Activated naive CD8-positive, alpha-beta T cell treated with anti-CD3 and anti-CD28 coated beads, Interleukin-2, amount 50 U/mL, for 24 hours (primary cell): ENCODE measurements around the gene SDK2.
A peak's percentile ranks its signal among the peaks of the same experiment; 100 is the strongest.
"Not testable (repeated sequence)": the region's sequence is repeated elsewhere in the genome, so short reads cannot be mapped to it uniquely, and the experiment has no call there.

Experiments
- ATAC-seq: fragments of 150-1000 bp; cut with Tn5 transposase; one replicate; pipeline ENCODE4 v1.10.0; 2021
- DNase-seq: peaks from one replicate; pipeline ENCODE4 v3.0.0; 2021
- H3K27ac Mint-ChIP-seq: one replicate; pipeline ENCODE4 v1.8.0; 2021; ENCODE audit warnings: mild to moderate bottlenecking, mixed read lengths
- H3K27me3 Mint-ChIP-seq: one replicate; pipeline ENCODE4 v1.8.0; 2021; ENCODE audit warnings: mixed read lengths
- H3K36me3 Mint-ChIP-seq: one replicate; pipeline ENCODE4 v1.8.0; 2021; ENCODE audit warnings: low read depth, mixed read lengths
- H3K4me1 Mint-ChIP-seq: one replicate; pipeline ENCODE4 v1.8.0; 2021; ENCODE audit warnings: mixed read lengths
- H3K4me3 Mint-ChIP-seq: one replicate; pipeline ENCODE4 v1.8.0; 2021; ENCODE audit warnings: mild to moderate bottlenecking, moderate library complexity, mixed read lengths
- H3K9me3 Mint-ChIP-seq: one replicate; pipeline ENCODE4 v1.8.0; 2021; ENCODE audit warnings: mixed read lengths

Gene SDK2

GRCh38 chr17:73327676-73328075 is 316.6 kb downstream of the SDK2 start:
- no peaks in the 10 kb centered on the region for H3K4me1 Mint-ChIP-seq
- ATAC-seq = no peak
- no peak overlapping the region for H3K27ac Mint-ChIP-seq
- no peaks in the 10 kb centered on the region for H3K36me3 Mint-ChIP-seq
- H3K9me3 Mint-ChIP-seq = no peaks in the 10 kb centered on the region
- H3K4me3 Mint-ChIP-seq = no peak overlapping the region
- H3K27me3 Mint-ChIP-seq = peaks cover 5% of the 10 kb centered on the region
- no peak for DNase-seq

- Mint-ChIP-seq H3K4me3 (no peak overlapping the region), H3K27ac (no peak overlapping the region), H3K9me3 (no peaks in the 10 kb centered on the region), H3K36me3 (no peaks in the 10 kb centered on the region), H3K4me1 (no peaks in the 10 kb centered on the region), H3K27me3 (peaks cover 5% of the 10 kb centered on the region)
- DNase-seq (no peak), ATAC-seq (no peak)
Observed at GRCh38 chr17:73325527-73325842, 318.8 kb downstream of the SDK2 start.

DNA sequence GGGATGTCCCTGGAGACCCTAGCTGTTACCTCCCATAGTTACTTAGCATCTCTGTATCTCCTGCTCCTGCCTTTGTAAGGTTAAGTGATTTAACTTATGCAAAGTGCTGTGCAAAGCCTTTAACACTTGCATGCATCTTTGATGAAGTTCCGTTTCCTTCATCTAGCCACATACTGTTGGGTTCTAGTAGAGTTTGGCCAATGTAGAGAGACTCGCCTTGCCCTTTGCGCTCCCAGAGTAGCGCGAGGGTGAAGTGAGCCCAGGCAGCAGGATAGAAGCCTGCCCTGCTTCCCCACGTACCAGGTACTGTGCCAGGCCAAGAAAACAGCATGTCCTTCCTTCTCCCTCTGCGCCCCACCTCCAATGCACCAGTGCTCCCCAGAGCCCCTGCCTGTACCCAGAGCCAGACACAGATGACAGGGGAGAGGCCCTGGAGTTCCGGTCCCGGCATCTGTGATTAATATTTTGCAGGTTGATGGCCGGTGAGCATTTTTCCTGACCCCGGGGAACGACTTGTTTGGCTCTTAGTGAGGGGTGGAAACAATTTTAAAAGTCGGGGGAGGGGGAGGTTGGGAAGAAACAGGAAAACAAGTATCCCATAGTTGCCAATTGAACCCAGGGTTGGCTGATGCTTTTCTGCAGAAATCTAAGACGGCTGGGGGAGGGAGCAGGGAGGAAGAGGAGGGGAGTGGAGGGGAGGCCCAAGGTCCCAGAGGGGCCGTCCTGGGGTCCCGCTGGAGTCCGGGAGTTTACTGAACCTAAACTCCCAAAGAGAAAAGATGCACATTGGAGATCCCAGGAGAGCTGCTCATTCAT is 319.3 kb downstream of the SDK2 start:
- Mint-ChIP-seq H3K27me3 (peaks cover 5% of the 10 kb centered on the region), H3K9me3 (no peaks in the 10 kb centered on the region), H3K4me3 (no peak overlapping the region), H3K27ac (no peak overlapping the region), H3K36me3 (no peaks in the 10 kb centered on the region), H3K4me1 (no peaks in the 10 kb centered on the region)
- DNase-seq (no peak), ATAC-seq (no peak)

- H3K27ac Mint-ChIP-seq = no peak overlapping the region
- no peak for DNase-seq
- no peak for ATAC-seq
- peaks cover 5% of the 10 kb centered on the region for H3K27me3 Mint-ChIP-seq
- H3K4me3 Mint-ChIP-seq = no peak overlapping the region
- H3K9me3 Mint-ChIP-seq = no peaks in the 10 kb centered on the region
- H3K36me3 Mint-ChIP-seq = no peaks in the 10 kb centered on the region
- no peaks in the 10 kb centered on the region for H3K4me1 Mint-ChIP-seq
Observed at GRCh38 chr17:73324160-73324475, 320.1 kb downstream of the SDK2 start.

- Mint-ChIP-seq H3K9me3 (no peaks in the 10 kb centered on the region), H3K4me1 (no peaks in the 10 kb centered on the region), H3K27me3 (peaks cover 5% of the 10 kb centered on the region), H3K27ac (no peak overlapping the region), H3K36me3 (no peaks in the 10 kb centered on the region), H3K4me3 (no peak overlapping the region)
- ATAC-seq = no peak
- DNase-seq = no peak
Observed at GRCh38 chr17:73323409-73324159, 320.7 kb downstream of the SDK2 start.

- no peaks in the 10 kb centered on the region for H3K36me3 Mint-ChIP-seq
- no peaks in the 10 kb centered on the region for H3K4me1 Mint-ChIP-seq
- H3K4me3 Mint-ChIP-seq = no peak overlapping the region
- ATAC-seq (no peak), DNase-seq (no peak)
- peaks cover 4% of the 10 kb centered on the region for H3K27me3 Mint-ChIP-seq
- no peaks in the 10 kb centered on the region for H3K9me3 Mint-ChIP-seq
- H3K27ac Mint-ChIP-seq = no peak overlapping the region
Observed at GRCh38 chr17:73320601-73321264, 323.5 kb downstream of the SDK2 start.

- Mint-ChIP-seq H3K36me3 (no peaks in the 10 kb centered on the region), H3K4me1 (no peaks in the 10 kb centered on the region), H3K27me3 (peaks cover 2% of the 10 kb centered on the region), H3K4me3 (no peak overlapping the region), H3K27ac (no peak overlapping the region), H3K9me3 (no peaks in the 10 kb centered on the region)
- ATAC-seq (no peak), DNase-seq (no peak)
Observed at GRCh38 chr17:73319766-73320165, 324.5 kb downstream of the SDK2 start.

DNA sequence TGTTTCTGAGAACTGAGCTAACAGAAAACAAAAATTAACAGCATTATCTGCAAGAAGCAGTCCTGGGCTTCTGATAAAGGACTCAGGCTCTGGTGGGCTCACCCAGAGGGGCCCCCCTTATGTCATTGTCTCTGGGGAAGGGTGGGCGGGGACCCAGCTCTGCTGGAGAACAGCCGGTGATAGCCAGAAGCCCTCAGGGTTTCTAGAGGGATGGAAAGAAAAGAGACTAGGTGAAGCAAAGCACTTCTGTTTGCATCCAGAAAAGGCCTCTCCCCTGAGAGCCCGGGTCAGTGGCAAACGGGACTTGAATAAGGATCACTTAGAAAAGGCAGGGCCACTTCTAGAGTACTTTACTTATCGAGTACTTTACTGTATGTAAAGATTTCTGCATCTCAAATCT is 325.4 kb downstream of the SDK2 start:
- Mint-ChIP-seq H3K9me3 (no peaks in the 10 kb centered on the region), H3K36me3 (no peaks in the 10 kb centered on the region), H3K27ac (no peak overlapping the region), H3K4me3 (no peak overlapping the region), H3K4me1 (no peaks in the 10 kb centered on the region), H3K27me3 (no peaks in the 10 kb centered on the region)
- ATAC-seq (no peak), DNase-seq (no peak)

GRCh38 chr17:73318427-73318813 is 325.8 kb downstream of the SDK2 start:
- DNase-seq (no peak), ATAC-seq (no peak)
- H3K27me3 Mint-ChIP-seq = peaks cover 1% of the 10 kb centered on the region
- no peaks in the 10 kb centered on the region for H3K9me3 Mint-ChIP-seq
- no peaks in the 10 kb centered on the region for H3K36me3 Mint-ChIP-seq
- no peaks in the 10 kb centered on the region for H3K4me1 Mint-ChIP-seq
- H3K27ac Mint-ChIP-seq = no peak overlapping the region
- H3K4me3 Mint-ChIP-seq = no peak overlapping the region

- H3K4me3 Mint-ChIP-seq = no peak overlapping the region
- no peaks in the 10 kb centered on the region for H3K36me3 Mint-ChIP-seq
- H3K4me1 Mint-ChIP-seq = no peaks in the 10 kb centered on the region
- no peak for DNase-seq
- H3K27me3 Mint-ChIP-seq = peaks cover 2% of the 10 kb centered on the region
- no peak for ATAC-seq
- H3K27ac Mint-ChIP-seq = no peak overlapping the region
- H3K9me3 Mint-ChIP-seq = no peaks in the 10 kb centered on the region
Observed at GRCh38 chr17:73317513-73318426, 326.5 kb downstream of the SDK2 start.

DNA sequence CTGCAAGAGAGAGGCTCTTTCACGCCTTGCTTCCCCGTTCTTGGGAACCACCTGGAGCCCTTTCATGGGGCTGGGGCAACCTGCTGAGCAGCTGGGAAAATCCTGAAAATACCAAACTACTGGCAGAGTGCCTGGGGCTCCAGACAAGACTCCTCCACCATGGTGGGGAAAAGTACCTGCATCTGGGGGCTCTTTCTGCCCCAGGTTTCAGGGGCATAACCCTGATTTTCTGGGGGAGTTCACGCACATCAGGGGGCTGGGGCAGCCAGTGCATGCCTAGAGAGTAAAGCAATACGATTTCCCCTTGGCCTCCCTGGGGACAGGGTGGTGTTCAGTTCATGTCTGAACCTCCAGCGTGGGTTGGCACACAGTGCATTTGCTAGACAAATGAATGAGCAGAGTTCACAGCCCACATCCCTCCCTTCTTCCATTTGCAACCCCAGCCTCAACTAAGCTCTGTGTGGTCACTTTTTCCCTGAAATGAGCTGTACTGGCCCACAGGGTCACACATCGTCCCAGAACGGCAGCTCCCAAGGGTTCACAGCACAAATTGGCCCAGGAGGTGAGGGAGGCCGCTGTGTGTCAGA is 327.2 kb downstream of the SDK2 start:
- Mint-ChIP-seq H3K9me3 (no peaks in the 10 kb centered on the region), H3K4me3 (no peak overlapping the region), H3K27me3 (peaks cover 2% of the 10 kb centered on the region), H3K27ac (no peak overlapping the region), H3K36me3 (no peaks in the 10 kb centered on the region), H3K4me1 (no peaks in the 10 kb centered on the region)
- DNase-seq (no peak), ATAC-seq (peak; percentile 4)

DNA sequence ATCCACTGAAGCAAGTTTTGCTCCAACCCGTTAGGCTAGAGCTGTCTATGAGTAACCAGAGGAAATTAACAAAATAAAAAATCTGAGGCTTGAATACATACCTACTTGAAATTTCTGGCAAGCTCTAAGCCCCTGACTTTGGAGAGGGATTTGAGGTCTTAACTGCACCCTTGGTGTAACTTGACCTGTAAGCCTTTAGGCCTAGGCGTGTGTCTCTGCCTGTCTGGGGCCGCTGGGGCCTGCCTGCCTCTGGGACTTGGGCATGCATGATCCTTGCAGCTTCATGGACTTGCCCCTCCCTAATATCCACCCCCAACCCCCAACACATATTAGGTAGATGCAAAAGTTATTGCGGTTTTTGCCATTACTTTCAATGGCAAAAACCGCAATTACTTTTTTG is 328.8 kb downstream of the SDK2 start:
- DNase-seq (no peak), ATAC-seq (no peak)
- H3K9me3 Mint-ChIP-seq = no peaks in the 10 kb centered on the region

DNA sequence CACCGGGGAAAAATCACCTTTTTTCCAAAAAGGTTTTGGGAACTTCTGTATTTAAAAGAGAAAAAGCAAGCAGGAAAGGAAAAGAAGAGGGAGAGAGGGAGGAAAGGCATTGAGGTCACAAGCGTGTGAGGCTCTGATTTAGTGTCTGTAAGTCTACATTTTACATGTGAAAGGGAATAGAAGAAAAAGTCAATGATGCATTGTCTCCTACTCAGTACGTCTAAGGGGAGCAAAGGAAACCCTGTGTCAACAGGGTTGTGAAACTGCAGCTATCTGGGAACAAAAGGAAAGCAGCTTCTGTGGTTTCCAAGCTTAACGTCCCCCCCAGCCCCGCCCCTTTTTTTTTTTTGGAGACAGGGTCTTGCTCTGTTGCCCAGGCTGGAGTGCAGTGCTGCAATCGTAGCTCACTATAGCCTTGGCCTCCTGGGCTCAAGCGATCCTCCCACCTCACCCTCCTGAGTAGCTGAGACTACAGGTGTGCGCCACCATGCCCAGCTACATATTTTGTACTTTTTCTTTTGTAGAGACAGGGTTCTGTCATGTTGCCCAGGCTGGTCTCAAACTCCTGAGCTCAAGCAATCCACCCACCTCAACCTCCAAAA is 330.6 kb downstream of the SDK2 start:
- Mint-ChIP-seq H3K9me3 (no peaks in the 10 kb centered on the region), H3K36me3 (no peaks in the 10 kb centered on the region), H3K4me1 (peaks cover 12% of the 10 kb centered on the region), H3K27ac (no peak overlapping the region), H3K27me3 (peaks cover 4% of the 10 kb centered on the region), H3K4me3 (no peak overlapping the region)
- ATAC-seq (no peak), DNase-seq (no peak)

More for the DNA sequence above, 328.8 kb downstream of the SDK2 start:
- H3K4me1 Mint-ChIP-seq = peaks cover 2% of the 10 kb centered on the region
- no peak overlapping the region for H3K27ac Mint-ChIP-seq
- peaks cover 2% of the 10 kb centered on the region for H3K27me3 Mint-ChIP-seq
- H3K4me3 Mint-ChIP-seq = no peak overlapping the region
- no peaks in the 10 kb centered on the region for H3K36me3 Mint-ChIP-seq

DNA sequence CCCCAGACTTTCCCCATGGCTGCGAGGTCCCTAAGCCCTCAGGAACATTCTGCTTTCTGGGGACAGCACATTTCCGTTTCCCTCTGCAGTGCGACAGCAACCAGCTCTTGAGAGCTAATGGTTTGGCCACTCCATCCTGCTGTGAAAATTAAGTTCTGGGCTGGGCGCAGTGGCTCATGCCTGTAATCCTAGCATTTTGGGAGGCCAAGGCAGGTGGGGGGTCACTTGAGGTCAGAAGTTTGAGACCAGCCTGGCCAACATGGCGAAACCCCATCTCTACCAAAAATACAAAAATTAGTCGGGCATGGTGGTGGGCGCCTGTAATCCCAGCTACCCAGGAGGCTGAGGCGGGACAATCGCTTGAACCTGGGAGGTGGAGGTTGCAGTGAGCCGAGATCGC is 331.4 kb downstream of the SDK2 start:
- Mint-ChIP-seq H3K4me3 (peak overlapping the region; percentile 40), H3K4me1 (peaks cover 12% of the 10 kb centered on the region)
- not testable (repeated sequence) for H3K36me3 Mint-ChIP-seq, DNase-seq, H3K27ac Mint-ChIP-seq, ATAC-seq, H3K9me3 Mint-ChIP-seq, H3K27me3 Mint-ChIP-seq
